NCI-H446 (cell line): Measurements from ENCODE around the gene ANKRD11.
"Not testable (repeated sequence)": the region's sequence is repeated elsewhere in the genome, so short reads cannot be mapped to it uniquely, and the experiment has no call there.

Experiments
- DNase-seq, 2 experiments: peaks; one replicate each; lab custom pipeline; 2025; lab: John Stamatoyannopoulos, UW

The ANKRD11 gene

GRCh38 chr16:89450537-89450936 lies 39.8 kb downstream of the ANKRD11 start:
- DNase-seq = no peak

- no peak for DNase-seq
Observed at GRCh38 chr16:89449726-89450335, 40.5 kb downstream of the ANKRD11 start.

- no peak for DNase-seq
Observed at GRCh38 chr16:89448656-89449055, 41.7 kb downstream of the ANKRD11 start.

DNA sequence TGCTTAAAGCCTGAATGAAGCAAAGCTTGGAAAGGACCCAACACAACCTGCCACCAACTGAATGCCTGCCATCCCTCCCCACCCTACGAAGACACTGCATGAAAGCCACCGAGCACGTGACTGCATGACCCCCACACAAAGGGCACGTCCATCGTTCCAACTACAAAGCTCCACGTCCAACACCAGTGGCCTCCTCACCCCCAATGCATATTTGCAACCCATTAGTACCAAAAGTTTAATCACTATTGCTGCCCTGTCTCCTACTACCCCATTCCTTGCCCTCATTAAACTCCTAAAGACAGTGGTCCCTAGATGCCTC lies 43.4 kb downstream of the ANKRD11 start:
- DNase-seq = no peak

GRCh38 chr16:89446136-89446974 lies 44.0 kb downstream of the ANKRD11 start:
- no peak for DNase-seq

- DNase-seq = no peak
Observed at GRCh38 chr16:89445166-89445565, 45.2 kb downstream of the ANKRD11 start.

GRCh38 chr16:89444728-89445127 lies 45.6 kb downstream of the ANKRD11 start:
- no peak for DNase-seq

DNA sequence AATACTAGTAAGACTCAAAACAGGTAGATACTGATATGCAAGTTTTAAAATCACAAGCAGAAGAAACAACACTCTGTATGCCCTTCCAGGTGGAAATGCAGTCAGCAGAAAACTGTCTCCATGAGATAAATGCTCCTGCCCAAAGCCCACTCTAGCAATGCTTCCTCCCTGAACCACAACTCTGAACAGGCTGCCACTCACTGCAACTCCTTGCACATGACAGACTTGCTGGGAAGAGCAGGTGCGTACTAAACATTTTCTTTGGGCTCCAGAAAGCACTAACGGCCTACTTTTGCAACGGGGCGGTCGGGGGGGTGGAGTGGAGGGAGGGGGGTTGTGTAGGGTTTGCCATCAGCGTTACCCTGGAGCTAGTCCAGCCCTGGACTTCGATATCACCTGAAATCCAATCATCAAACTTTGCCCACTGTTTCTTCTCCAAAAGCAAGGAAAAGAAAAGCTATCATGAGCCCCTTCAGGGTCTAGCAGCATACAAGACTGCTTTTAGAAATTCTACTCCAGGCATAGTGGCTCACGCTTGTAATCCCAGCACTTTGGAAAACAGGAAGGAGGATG lies 46.1 kb downstream of the ANKRD11 start:
- no peak for DNase-seq

GRCh38 chr16:89443727-89444084 lies 46.7 kb downstream of the ANKRD11 start:
- no peak for DNase-seq

DNA sequence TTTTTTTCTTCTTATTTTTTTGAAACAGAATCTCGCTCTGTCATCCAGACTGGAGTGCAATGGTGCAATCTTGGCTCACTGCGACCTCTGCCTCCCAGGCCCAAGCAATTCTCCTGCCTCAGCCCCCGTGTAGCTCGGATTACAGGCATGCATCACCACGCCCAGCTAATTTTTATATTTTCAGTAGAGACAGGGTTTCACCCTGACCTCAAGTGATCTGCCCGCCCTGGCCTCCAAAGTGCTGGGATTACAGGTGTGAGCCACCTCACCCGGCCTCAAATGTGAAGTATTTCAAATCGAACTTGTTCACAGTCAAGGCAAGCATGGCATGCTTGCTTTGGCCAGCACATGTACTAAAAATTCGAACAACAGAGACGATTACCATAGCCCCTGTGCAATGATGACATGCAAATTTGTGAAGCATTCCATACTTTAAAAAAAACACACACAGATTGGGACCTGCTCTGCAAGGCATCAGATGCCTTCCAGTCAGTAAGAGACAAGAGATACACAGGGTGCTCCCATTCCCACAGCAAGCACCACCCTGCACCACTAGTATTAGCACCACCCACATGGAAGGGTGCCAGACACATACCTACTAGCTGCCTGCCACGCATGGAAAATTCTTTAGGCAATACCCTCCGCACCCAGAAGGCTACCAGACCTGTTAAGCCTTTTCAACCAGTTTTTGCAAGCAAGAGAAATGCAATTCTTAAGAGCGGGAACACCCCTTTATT lies 47.2 kb downstream of the ANKRD11 start:
- no peak for DNase-seq

DNA sequence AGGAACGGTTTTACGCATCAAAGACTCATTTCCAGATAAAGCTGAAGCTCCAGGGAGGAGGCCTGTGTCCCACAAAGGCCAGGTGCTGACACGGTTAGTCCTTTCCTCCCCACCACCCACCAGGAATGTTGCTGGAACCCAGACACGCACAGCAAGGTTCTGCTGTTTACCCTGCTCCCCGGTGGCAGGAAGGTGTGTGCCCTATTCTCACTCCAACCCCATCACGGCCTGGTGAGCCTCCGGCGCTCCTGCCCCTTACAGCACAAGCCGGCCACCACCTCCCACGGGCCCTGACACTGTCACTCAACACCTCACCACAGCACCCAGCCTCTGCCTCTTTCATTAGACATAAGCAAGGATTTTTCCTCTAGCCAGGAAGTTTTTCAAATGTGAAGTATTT lies 47.8 kb downstream of the ANKRD11 start:
- no peak for DNase-seq

- no peak for DNase-seq
Observed at GRCh38 chr16:89439659-89440058, 50.7 kb downstream of the ANKRD11 start.

GRCh38 chr16:89437991-89438390 lies 52.4 kb downstream of the ANKRD11 start:
- DNase-seq = no peak

DNA sequence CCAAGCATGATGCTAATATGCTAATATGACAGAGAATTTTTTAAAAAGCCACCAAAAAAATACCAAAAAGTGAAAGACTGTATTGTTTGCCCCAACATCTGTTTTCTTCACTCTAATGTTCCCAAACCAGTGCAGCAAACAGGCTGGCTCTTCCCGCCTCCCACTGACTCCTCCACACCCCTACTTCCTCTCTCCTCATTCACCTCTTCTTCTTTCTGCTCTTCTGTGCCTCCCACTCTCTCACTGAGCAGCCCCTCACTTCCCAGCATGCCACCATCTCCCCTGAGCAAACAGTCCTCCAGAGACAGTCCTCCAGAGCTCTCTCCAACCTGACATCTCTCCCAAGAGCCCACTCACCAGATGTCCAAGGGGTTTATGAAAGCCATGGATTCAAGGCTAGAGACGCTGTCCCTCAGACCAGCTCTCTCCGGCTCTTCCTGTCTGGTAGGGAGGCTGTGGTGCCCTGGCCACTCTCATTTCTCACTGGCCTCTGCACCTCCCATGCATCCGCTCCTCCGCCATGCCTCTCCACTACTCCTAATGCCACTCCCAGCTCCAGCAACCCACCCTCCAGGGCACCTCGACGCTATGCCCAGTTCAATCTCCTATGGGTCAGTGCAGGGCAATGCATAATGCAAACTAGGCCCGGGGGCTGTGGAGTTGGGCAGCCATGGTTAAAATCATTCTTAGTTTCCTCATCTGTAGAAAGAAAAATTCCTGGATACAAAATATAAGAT lies 52.9 kb downstream of the ANKRD11 start:
- no peak for DNase-seq

- DNase-seq = no peak
Observed at GRCh38 chr16:89436366-89436765, 54.0 kb downstream of the ANKRD11 start.

DNA sequence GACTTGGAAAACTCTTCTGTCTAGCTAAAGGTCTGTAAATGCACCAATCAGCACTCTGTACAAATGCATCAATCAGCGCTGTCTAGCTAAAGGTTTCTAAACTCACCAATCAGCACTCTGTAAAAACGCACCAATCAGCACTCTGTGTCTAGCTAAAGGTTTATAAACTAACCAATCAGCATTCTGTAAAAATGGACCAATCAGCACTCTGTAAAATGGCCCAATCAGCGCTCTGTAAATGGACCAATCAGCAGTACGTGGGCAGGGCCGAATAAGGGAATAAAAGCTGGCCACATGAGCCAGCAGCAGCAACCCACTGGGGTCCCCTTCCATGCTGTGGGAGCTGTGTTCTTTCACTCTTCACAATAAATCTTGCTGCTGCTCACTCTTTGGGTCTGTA lies 55.3 kb downstream of the ANKRD11 start:
- DNase-seq = not testable (repeated sequence)

GRCh38 chr16:89434490-89434889 lies 55.9 kb downstream of the ANKRD11 start:
- DNase-seq = no peak

- DNase-seq = not testable (repeated sequence)
Observed at GRCh38 chr16:89433363-89433984, 56.9 kb downstream of the ANKRD11 start.

DNA sequence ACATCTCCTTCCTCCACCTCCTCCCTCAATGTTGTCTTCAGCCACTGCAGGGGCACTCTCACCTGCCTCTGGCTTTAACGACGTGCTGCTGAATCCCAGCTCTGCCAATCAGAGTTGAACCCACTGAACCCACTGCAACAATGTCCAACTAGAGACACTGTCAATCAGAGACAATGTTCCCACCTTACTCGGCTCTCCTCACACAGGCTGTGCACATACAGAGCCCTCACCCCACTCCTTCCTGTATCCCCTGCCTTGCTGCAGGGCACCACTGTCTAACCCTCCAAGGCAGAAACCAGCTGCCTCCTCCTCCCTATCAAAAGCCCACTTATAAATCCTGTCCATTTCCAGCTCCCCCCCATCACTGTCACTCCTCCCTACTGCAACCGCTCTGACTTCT lies 58.7 kb downstream of the ANKRD11 start:
- DNase-seq = no peak

DNA sequence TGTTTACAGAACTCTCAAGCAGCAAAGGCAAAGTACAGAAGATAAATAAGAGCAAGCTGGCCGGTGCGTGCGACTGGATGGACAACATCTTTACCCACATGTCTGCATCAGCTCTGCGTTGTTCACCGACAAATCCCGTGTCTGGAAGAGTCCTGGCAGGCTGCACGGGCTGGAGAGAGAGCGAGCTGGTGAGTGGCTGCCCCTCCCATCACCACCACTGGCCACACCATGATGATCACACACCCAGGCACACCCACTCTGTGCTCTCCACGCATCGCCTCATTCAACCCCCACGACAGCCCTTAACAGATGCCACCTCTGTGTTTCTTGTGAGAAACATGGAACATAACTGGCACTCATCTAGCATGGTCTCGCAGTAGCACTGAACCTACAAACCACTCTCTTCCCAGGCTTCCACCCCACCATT lies 59.2 kb downstream of the ANKRD11 start:
- DNase-seq = no peak

GRCh38 chr16:89430436-89431157 lies 59.8 kb downstream of the ANKRD11 start:
- DNase-seq = no peak
